HepG2 (cell line): ENCODE results near the gene S100A5. TPM values are rescaled to one million over a fixed set of nuclear protein-coding genes. Genes with fewer than 3 reads are reported as not detected.

Source experiments
- ATAC-seq: fragments of 200-7000 bp; cut with Tn5 transposase; 3 replicates; pipeline ENCODE4 v1.9.1; 2020; ENCODE audit warnings: mild to moderate bottlenecking, moderate library complexity
- BruUV-seq: library from RNA; stranded (reverse); fragments of 400-500 nt; replicated peaks from 2 replicates; lab custom pipeline; 2021; lab: Mats Ljungman, UMichigan
- CTCF ChIA-PET: fragments of 300-600 bp; formaldehyde crosslinking; extraction: SDS; loops from one replicate; lab custom pipeline; 2021; ENCODE audit warnings: low total read pairs, inconsistent platforms, low intra/inter-chr PET ratio; lab: Yijun Ruan, JAX
- POLR2A ChIA-PET: fragments of 350-600 bp; sonication (Branson Sonifier 250); formaldehyde crosslinking; loops from one replicate; lab custom pipeline; 2020; ENCODE audit warnings: antibody characterized with exemption, inconsistent platforms; lab: Yijun Ruan, JAX
- DNase-seq: peaks from one replicate; pipeline ENCODE4 v3.0.0-alpha.2; 2015; ENCODE audit warnings: low spot score
- FAIRE-seq: peaks from 3 replicates; lab custom pipeline; 2011; peaks lifted over from hg19 to GRCh38; lab: Jason Lieb, UNC
- H2AFZ ChIP-seq: one replicate; pipeline ENCODE4 v1.6.1; 2011; ENCODE audit warnings: low read length, inconsistent platforms
- H3K27ac ChIP-seq: fragments of 300-600 bp; 3 replicates; pipeline ENCODE4 v1.8.0; 2011; ENCODE audit warnings: mixed run types, mild to moderate bottlenecking, mixed read lengths, low read length, inconsistent platforms; ENCODE audit not compliant: insufficient read depth; ENCODE audit errors: extremely low read length
- H3K27me3 ChIP-seq, 2 experiments: fragments of 200-600 bp in 1 of 2; 2 replicates in 1 of 2; 3 replicates in 1 of 2; pipeline versions ENCODE4 v1.6.0 to v1.8.0; 2011; ENCODE audit warnings: low read length in 2 of 2, mild to moderate bottlenecking in 2 of 2, moderate library complexity in 2 of 2, inconsistent platforms in 1 of 2; ENCODE audit not compliant: insufficient read depth in 2 of 2, control insufficient read depth in 1 of 2
- H3K36me3 ChIP-seq, 2 experiments: fragments of 200-600 bp in 1 of 2; replicated peaks in 1 of 2; 2 replicates in 1 of 2; 3 replicates in 1 of 2; pipeline versions ENCODE4 v1.5.1 to v1.8.0; 2011; ENCODE audit warnings: low read length in 2 of 2, inconsistent platforms in 1 of 2; ENCODE audit not compliant: insufficient read depth in 2 of 2, control insufficient read depth in 1 of 2
- H3K4me1 ChIP-seq: 2 replicates; pipeline ENCODE4 v1.5.1; 2012; ENCODE audit warnings: low read length, inconsistent platforms; ENCODE audit not compliant: insufficient read depth
- H3K4me2 ChIP-seq: 2 replicates; pipeline ENCODE4 v1.6.0; 2011; ENCODE audit warnings: low read depth, low read length, inconsistent platforms
- H3K4me3 ChIP-seq, 3 experiments: fragments of 200-600 bp in 1 of 3; sonication (generic), shearing (Covaris generic) in 1 of 3; replicated peaks in 1 of 3; 2 replicates each; pipeline ENCODE4 v1.5.1; 2011 to 2016; ENCODE audit warnings: low read length in 3 of 3, inconsistent platforms in 2 of 3, low read depth in 2 of 3, mild to moderate bottlenecking in 2 of 3, control low read depth in 1 of 3, mixed read lengths in 1 of 3; ENCODE audit not compliant: insufficient read depth in 1 of 3
- H3K79me2 ChIP-seq: one replicate; pipeline ENCODE4 v1.6.1; 2011; ENCODE audit warnings: low read length, inconsistent platforms; ENCODE audit not compliant: insufficient read depth
- H3K9ac ChIP-seq: 2 replicates; pipeline ENCODE4 v1.6.0; 2011; ENCODE audit warnings: mild to moderate bottlenecking, low read depth, low read length, inconsistent platforms; ENCODE audit not compliant: insufficient read depth
- H3K9me3 ChIP-seq: 2 replicates; pipeline ENCODE4 v1.5.1; 2012; ENCODE audit warnings: mild to moderate bottlenecking, low read length
- H4K20me1 ChIP-seq: 2 replicates; pipeline ENCODE4 v1.6.0; 2011; ENCODE audit warnings: inconsistent platforms, mild to moderate bottlenecking, low read length, moderate library complexity; ENCODE audit not compliant: insufficient read depth
- DMTF1 ChIP-seq: sonication (generic); formaldehyde crosslinking; IDR thresholded peaks from 2 replicates; pipeline ENCODE4 v1.4.0; 2020; ENCODE audit warnings: mild to moderate bottlenecking, missing genetic modification reagents
- HNF4G ChIP-seq, 2 experiments: sonication (generic) in 1 of 2; formaldehyde crosslinking in 1 of 2; IDR thresholded peaks; 2 replicates each; pipeline versions ENCODE4 v1.4.0 to v1.6.1; 2011 to 2020; ENCODE audit warnings: borderline replicate concordance in 2 of 2, low read depth in 2 of 2, mild to moderate bottlenecking in 2 of 2, low read length in 1 of 2, missing genetic modification reagents in 1 of 2, moderate library complexity in 1 of 2
- KDM5B ChIP-seq: sonication (generic); formaldehyde crosslinking; IDR thresholded peaks from 2 replicates; pipeline ENCODE4 v1.4.0; 2020; ENCODE audit warnings: missing genetic modification reagents, mild to moderate bottlenecking, borderline replicate concordance
- NR3C1 ChIP-seq: sonication (generic); formaldehyde crosslinking; IDR thresholded peaks from 2 replicates; pipeline ENCODE4 v1.4.0; 2020; ENCODE audit warnings: missing genetic modification reagents
- WGBS: methylation state at CpG from one replicate; pipeline ENCODE4 v1.1.6; 2017; ENCODE audit warnings: low lambda C conversion rate; 5-methylcytosine and 5-hydroxymethylcytosine counted together
- in situ Hi-C: cut with HindIII; loops from 2 replicates; pipeline ENCODE4 v1.10.0; 2017; ENCODE audit warnings: low pct_unique_long_range_greater_than_20kb; ENCODE audit not compliant: extremely low pct_ligation_motif_present
- intact Hi-C: fragments of 100-400 bp; cut with micrococcal nuclease; formaldehyde crosslinking; loops from one replicate; pipeline ENCODE4 v1.10.0; 2022; ENCODE audit not compliant: unreplicated experiment
- polyA plus RNA-seq, 8 experiments: library from polyadenylated mRNA; depleted of rRNA in 3 of 8; stranded (reverse) in 7 of 8; unstranded in 1 of 8; fragments of >200 nt; fragmentation: Illumina TruSeq in 4 of 8; extraction: Trizol in 4 of 8; gene quantifications; 2 replicates each; pipeline versions ENCODE4 v1.2.1 to v1.2.3, GENCODE V29; 2011 to 2016; ENCODE audit warnings: low read depth in 4 of 8, missing spikeins in 1 of 8, mixed read lengths in 1 of 8; ENCODE audit not compliant: insufficient read depth in 1 of 8
- total RNA-seq, 5 experiments: library from RNA; depleted of rRNA; stranded (reverse); fragments of >200 nt; fragmentation: Illumina TruSeq; extraction: Trizol; gene quantifications; 2 replicates each; pipeline ENCODE4 v1.2.3, GENCODE V29; 2016; ENCODE audit warnings: low read depth in 1 of 5
- TF ChIP-seq, protein P1 (sequence below): sonication (generic); formaldehyde crosslinking; IDR thresholded peaks from 2 replicates; pipeline ENCODE4 v1.5.0; 2020; ENCODE audit warnings: mild to moderate bottlenecking, missing genetic modification reagents
- TF ChIP-seq, protein P2 (sequence below): sonication (generic); formaldehyde crosslinking; IDR thresholded peaks from 2 replicates; pipeline ENCODE4 v1.5.0; 2020; ENCODE audit warnings: mild to moderate bottlenecking, missing genetic modification reagents, borderline replicate concordance

S100A5 gene
- total and polyA plus RNA-seq, 2 of the 13 experiments (the other 11 are each of a cell fraction or from before 2014, with no cell fraction given): not detected

- POLR2A ChIA-PET: interaction anchor here (0.8 to 2.2 kb wide), 2 partner anchors 15 to 76 kb away, joined by 3 to 10 read pairs; partner anchors contain the start of gene S100A13
- ATAC-seq: no peak
Observed at GRCh38 chr1:153550827-153551500, 10.2 kb upstream of the S100A5 start.

More at GRCh38 chr1:153550827-153551500, 10.2 kb upstream of the S100A5 start:
- Histone ChIP-seq H4K20me1 (no peaks in the 10 kb centered on the region), H3K27ac (no peak overlapping the region), H3K36me3 (no peaks in the 10 kb centered on the region), H3K4me2 (0 out of 2 replicates have a peak overlapping the region, but pooled peaks have one; percentile 15), H3K9me3 (no peaks in the 10 kb centered on the region), H3K9ac (no peak overlapping the region), H3K4me1 (peaks cover 70% of the 10 kb centered on the region), H2AFZ (peak overlapping the region; percentile 37)
- no TSS peak for BruUV-seq
- in situ Hi-C loops: no loop called here
- FAIRE-seq: no peak
- TF ChIP-seq DMTF1 (CRISPR knock-in tag) (no peak), NR3C1 (CRISPR knock-in tag) (no peak), KDM5B (CRISPR knock-in tag) (no peak), HNF4G (IDR thresholded peaks at IDR 0.05; ENCODE audit: borderline replicate concordance, low read depth, low read length) (no peak), HNF4G (CRISPR knock-in tag; IDR thresholded peaks at IDR 0.05; ENCODE audit: borderline replicate concordance, low read depth) (no peak)
- TF ChIP-seq, protein P1, sequence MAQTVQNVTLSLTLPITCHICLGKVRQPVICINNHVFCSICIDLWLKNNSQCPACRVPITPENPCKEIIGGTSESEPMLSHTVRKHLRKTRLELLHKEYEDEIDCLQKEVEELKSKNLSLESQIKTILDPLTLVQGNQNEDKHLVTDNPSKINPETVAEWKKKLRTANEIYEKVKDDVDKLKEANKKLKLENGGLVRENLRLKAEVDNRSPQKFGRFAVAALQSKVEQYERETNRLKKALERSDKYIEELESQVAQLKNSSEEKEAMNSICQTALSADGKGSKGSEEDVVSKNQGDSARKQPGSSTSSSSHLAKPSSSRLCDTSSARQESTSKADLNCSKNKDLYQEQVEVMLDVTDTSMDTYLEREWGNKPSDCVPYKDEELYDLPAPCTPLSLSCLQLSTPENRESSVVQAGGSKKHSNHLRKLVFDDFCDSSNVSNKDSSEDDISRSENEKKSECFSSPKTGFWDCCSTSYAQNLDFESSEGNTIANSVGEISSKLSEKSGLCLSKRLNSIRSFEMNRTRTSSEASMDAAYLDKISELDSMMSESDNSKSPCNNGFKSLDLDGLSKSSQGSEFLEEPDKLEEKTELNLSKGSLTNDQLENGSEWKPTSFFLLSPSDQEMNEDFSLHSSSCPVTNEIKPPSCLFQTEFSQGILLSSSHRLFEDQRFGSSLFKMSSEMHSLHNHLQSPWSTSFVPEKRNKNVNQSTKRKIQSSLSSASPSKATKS (CRISPR knock-in tag): no peak
- TF ChIP-seq, protein P2, sequence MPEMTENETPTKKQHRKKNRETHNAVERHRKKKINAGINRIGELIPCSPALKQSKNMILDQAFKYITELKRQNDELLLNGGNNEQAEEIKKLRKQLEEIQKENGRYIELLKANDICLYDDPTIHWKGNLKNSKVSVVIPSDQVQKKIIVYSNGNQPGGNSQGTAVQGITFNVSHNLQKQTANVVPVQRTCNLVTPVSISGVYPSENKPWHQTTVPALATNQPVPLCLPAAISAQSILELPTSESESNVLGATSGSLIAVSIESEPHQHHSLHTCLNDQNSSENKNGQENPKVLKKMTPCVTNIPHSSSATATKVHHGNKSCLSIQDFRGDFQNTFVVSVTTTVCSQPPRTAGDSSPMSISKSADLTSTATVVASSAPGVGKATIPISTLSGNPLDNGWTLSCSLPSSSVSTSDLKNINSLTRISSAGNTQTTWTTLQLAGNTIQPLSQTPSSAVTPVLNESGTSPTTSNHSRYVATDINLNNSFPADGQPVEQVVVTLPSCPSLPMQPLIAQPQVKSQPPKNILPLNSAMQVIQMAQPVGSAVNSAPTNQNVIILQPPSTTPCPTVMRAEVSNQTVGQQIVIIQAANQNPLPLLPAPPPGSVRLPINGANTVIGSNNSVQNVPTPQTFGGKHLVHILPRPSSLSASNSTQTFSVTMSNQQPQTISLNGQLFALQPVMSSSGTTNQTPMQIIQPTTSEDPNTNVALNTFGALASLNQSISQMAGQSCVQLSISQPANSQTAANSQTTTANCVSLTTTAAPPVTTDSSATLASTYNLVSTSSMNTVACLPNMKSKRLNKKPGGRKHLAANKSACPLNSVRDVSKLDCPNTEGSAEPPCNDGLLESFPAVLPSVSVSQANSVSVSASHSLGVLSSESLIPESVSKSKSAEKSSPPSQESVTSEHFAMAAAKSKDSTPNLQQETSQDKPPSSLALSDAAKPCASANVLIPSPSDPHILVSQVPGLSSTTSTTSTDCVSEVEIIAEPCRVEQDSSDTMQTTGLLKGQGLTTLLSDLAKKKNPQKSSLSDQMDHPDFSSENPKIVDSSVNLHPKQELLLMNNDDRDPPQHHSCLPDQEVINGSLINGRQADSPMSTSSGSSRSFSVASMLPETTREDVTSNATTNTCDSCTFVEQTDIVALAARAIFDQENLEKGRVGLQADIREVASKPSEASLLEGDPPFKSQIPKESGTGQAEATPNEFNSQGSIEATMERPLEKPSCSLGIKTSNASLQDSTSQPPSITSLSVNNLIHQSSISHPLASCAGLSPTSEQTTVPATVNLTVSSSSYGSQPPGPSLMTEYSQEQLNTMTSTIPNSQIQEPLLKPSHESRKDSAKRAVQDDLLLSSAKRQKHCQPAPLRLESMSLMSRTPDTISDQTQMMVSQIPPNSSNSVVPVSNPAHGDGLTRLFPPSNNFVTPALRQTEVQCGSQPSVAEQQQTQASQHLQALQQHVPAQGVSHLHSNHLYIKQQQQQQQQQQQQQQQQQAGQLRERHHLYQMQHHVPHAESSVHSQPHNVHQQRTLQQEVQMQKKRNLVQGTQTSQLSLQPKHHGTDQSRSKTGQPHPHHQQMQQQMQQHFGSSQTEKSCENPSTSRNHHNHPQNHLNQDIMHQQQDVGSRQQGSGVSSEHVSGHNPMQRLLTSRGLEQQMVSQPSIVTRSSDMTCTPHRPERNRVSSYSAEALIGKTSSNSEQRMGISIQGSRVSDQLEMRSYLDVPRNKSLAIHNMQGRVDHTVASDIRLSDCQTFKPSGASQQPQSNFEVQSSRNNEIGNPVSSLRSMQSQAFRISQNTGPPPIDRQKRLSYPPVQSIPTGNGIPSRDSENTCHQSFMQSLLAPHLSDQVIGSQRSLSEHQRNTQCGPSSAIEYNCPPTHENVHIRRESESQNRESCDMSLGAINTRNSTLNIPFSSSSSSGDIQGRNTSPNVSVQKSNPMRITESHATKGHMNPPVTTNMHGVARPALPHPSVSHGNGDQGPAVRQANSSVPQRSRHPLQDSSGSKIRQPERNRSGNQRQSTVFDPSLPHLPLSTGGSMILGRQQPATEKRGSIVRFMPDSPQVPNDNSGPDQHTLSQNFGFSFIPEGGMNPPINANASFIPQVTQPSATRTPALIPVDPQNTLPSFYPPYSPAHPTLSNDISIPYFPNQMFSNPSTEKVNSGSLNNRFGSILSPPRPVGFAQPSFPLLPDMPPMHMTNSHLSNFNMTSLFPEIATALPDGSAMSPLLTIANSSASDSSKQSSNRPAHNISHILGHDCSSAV (CRISPR knock-in tag): no peak
- TF ChIP-seq, all 625 proteins: peak for 0
- CTCF ChIA-PET: no interaction called here
- Histone ChIP-seq H3K79me2 (no peaks in the 10 kb centered on the region), H3K27me3 (peaks cover 3 to 24% of the 10 kb centered on the region in 2 experiments; a peak in 3 of 5 replicates), H3K4me3 (no peak overlapping the region)
- intact Hi-C loops: no loop called here
- WGBS: 57% methylated on average over 10 of the region's 10 CpGs
- DNase-seq: no peak
